Bronchial epithelial cell (primary cell): ENCODE data around the gene FOXD3. TPM values are rescaled to one million over a fixed set of nuclear protein-coding genes. Genes with fewer than 3 reads are reported as not detected.

Source experiments
- DNase-seq: peaks from one replicate; pipeline ENCODE4 v3.0.0-alpha.2; 2010; ENCODE audit warnings: low read depth
- FAIRE-seq: peaks from 2 replicates; lab custom pipeline; 2011; peaks lifted over from hg19 to GRCh38; lab: Jason Lieb, UNC
- H3K27me3 ChIP-seq: 2 replicates; pipeline ENCODE4 v1.5.1; 2011; ENCODE audit warnings: low read length; ENCODE audit not compliant: control insufficient read depth, insufficient read depth
- H3K36me3 ChIP-seq: 2 replicates; pipeline ENCODE4 v1.5.1; 2011; ENCODE audit warnings: low read length; ENCODE audit not compliant: control insufficient read depth, insufficient read depth
- H3K4me3 ChIP-seq: 2 replicates; pipeline ENCODE4 v1.5.1; 2011; ENCODE audit warnings: mild to moderate bottlenecking, low read depth, low read length, control low read depth
- total RNA-seq: library from RNA; depleted of rRNA; stranded (reverse); fragments of >200 nt; gene quantifications from 2 replicates; pipeline ENCODE4 v1.2.1, GENCODE V29; 2014
- TF ChIP-seq, protein P1 (sequence below): IDR thresholded peaks from 2 replicates; pipeline ENCODE4 v1.5.1; 2011; ENCODE audit warnings: mild to moderate bottlenecking, moderate library complexity, low read length, control low read depth, inconsistent platforms; ENCODE audit not compliant: insufficient read depth, severe bottlenecking

The FOXD3 gene
- not detected in 2 replicates for total RNA-seq

DNA sequence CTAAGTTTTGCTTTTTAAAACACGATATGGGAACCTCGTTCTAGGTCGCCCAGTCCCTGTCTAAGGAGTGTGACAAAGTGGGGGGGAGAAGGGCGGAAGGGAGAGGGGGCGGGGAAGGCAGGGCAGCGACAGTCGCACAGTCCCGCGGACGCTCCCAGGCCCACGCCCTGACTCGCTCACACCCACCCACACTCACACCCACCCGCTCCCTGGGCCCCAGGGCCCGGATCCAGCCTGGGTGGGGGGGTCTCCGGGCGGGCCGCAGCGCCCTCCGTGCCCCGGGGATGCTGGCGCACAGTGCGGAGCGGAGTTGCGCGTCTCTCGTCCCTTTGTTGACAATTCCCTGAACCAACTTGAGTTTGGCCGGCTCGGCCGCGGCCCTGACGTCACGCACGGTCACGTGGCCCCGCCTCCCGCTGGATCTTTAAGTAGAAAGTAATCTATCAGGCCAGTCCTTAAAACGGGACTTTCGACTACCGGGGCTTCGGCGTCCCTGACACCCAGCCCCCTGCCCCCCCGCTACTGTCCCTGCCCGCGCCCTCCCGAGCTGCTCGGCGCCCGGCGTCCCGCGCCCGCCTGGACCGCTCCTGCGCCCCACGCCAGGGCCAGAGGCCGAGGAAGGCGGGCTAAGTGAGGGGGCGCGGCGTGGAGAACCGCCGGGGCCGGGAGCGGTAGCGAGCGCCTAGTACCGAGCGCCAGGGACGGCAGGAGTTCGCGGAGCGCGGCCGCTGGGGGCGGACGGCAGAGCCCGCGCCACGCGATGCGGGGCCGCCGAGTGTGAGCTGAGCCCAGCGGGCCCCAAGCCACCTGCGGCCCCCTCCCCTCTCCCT, at the start of gene FOXD3:
Gene FOXD3 (plus strand): TSS at position 454 of the 830 bp plus-strand sequence. CDS start 492 bp downstream, outside the sequence.
- TF ChIP-seq, protein P1, sequence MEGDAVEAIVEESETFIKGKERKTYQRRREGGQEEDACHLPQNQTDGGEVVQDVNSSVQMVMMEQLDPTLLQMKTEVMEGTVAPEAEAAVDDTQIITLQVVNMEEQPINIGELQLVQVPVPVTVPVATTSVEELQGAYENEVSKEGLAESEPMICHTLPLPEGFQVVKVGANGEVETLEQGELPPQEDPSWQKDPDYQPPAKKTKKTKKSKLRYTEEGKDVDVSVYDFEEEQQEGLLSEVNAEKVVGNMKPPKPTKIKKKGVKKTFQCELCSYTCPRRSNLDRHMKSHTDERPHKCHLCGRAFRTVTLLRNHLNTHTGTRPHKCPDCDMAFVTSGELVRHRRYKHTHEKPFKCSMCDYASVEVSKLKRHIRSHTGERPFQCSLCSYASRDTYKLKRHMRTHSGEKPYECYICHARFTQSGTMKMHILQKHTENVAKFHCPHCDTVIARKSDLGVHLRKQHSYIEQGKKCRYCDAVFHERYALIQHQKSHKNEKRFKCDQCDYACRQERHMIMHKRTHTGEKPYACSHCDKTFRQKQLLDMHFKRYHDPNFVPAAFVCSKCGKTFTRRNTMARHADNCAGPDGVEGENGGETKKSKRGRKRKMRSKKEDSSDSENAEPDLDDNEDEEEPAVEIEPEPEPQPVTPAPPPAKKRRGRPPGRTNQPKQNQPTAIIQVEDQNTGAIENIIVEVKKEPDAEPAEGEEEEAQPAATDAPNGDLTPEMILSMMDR: no peak
- DNase-seq (peak; percentile 17), FAIRE-seq (no peak)
- Histone ChIP-seq H3K4me3 (peak within 1 kb of the TSS; percentile 44), H3K36me3 (no peaks in the 10 kb centered on the region), H3K27me3 (peaks cover 75% of the 10 kb centered on the region)

DNA sequence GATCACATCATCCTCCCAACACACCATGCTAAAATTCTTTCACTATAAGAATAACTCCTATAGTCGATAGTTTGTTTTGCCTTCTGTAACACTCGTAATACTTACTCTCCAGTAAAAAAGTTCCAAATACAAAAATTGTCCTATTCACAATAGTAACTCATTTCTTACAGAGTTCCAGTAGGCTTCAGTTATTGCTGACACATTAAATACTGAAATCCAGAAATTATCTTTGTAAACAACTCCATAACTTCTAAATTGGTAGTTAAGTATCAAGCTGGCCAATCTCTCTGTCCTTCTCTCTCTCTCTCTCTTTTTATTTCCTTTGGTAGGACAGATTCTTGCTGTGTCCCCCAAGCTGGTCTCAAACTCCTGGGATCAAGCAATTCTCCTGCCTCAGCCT, 49.6 kb upstream of the FOXD3 start:
- Histone ChIP-seq H3K4me3 (no peak overlapping the region), H3K27me3 (no peaks in the 10 kb centered on the region), H3K36me3 (no peaks in the 10 kb centered on the region)
- TF ChIP-seq, protein P1: no peak
- no peak for FAIRE-seq
- no peak for DNase-seq

DNA sequence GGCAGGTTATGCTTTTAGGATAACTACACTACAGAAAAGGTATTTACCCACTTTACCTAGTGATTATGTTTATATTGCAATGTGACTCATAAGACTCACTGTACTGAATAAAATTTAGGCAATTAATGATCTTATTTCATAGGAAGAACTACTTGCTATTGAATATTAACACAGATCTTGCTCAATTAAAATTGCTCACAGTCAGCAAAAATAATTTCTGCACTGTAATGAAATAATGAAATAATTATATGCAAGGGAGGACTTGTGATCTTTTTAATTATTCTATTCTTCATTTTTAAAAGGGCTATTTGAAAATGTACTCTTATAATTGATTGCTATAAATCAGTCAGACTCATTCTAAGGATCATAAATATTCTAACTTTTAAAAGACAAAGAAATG, 48.0 kb upstream of the FOXD3 start:
- TF ChIP-seq, protein P1: no peak
- Histone ChIP-seq H3K4me3 (no peak overlapping the region), H3K36me3 (no peaks in the 10 kb centered on the region), H3K27me3 (no peaks in the 10 kb centered on the region)
- FAIRE-seq (no peak), DNase-seq (no peak)

DNA sequence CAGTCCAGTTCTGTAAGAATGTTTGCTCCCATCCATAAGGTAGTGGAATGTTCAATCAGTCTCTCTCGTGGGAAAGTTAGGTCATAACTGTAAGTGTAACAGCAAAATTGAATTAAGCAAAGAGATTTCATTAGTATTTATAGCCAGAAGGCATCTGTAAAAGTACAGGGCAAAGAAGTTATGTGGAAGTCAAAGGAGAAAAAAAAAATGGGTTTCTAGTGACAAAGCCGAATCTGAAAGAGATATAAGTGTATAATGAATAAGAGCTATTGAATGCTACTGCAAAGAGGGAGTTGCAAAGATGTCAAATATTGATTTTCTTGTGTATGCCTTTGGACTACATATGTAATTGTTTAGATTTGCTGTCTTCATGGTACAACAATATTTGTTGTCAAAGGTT, 47.4 kb upstream of the FOXD3 start:
- TF ChIP-seq, protein P1: no peak
- FAIRE-seq: no peak
- Histone ChIP-seq H3K36me3 (no peaks in the 10 kb centered on the region), H3K27me3 (no peaks in the 10 kb centered on the region), H3K4me3 (no peak overlapping the region)
- DNase-seq: no peak

DNA sequence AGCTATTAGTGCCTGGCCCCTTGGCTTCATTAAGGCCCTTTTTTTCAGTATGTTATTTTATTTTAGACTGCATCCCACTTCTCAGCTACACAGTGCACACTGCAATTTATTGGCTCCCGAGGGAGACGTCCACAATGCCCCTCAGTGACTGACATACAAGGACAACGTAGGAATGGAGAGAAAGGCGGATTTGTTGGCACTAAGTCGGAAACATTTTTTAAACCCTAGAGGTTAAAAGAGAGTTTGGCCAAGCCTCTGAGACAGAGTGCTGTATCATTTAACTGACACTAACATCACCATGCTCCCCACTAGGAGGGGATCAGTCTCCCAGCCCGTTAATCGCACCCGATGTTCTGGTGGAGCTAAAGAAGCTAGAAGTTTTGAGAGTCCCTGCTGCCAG, 45.7 kb upstream of the FOXD3 start:
- no peaks in the 10 kb centered on the region for H3K27me3 ChIP-seq
- no peak for DNase-seq
- no peaks in the 10 kb centered on the region for H3K36me3 ChIP-seq
- no peak for FAIRE-seq
- TF ChIP-seq, protein P1: no peak
- H3K4me3 ChIP-seq: no peak overlapping the region
